ENCODE data around the gene DGAT2. TPM values are rescaled to one million over a fixed set of nuclear protein-coding genes. Genes with fewer than 3 reads are reported as not detected.

The DGAT2 gene
- total RNA-seq, 4 donors from 2014 or later = 2.1 to 4.9 (median 4.1) TPM

- Histone ChIP-seq H3K4me3 (no peak overlapping the region), H3K27me3 (no peaks in the 10 kb centered on the region), H3K27ac (no peak overlapping the region), H3K9me3 (no peaks in the 10 kb centered on the region), H3K36me3 (no peaks in the 10 kb centered on the region), H3K4me1 (no peaks in the 10 kb centered on the region)
- TF ChIP-seq CTCF (IDR thresholded peaks at IDR 0.05 in 4 of 5, conservative IDR thresholded peaks at IDR 0.05 in 1 of 5) = no peak
- no peak for TF ChIP-seq POLR2A (IDR thresholded peaks at IDR 0.05)
- DNase-seq (no peak), ATAC-seq (no peak)
- intact Hi-C loops (cut with DNase I; ENCODE audit: low total_unique reads) = no loop called here
- in situ Hi-C loops (cut with MboI; ENCODE audit: low sequenced_read_pairs in 4 of 4) = loop anchor here in 1 of 4 donors (25.0 kb wide), 1 partner anchor 382 kb away; no protein-coding TSS in a partner anchor
Measured at GRCh38 chr11:75779960-75780359, 11.4 kb downstream of the DGAT2 start.

- TF ChIP-seq CTCF (IDR thresholded peaks at IDR 0.05 in 4 of 5, conservative IDR thresholded peaks at IDR 0.05 in 1 of 5) (no peak), POLR2A (IDR thresholded peaks at IDR 0.05) (no peak)
- no peak for DNase-seq
- Histone ChIP-seq H3K9me3 (no peaks in the 10 kb centered on the region), H3K36me3 (no peaks in the 10 kb centered on the region), H3K27ac (no peak overlapping the region), H3K27me3 (no peaks in the 10 kb centered on the region), H3K4me1 (no peaks in the 10 kb centered on the region), H3K4me3 (no peak overlapping the region)
- no peak for ATAC-seq
- in situ Hi-C loops (cut with MboI; ENCODE audit: low sequenced_read_pairs in 4 of 4) = loop anchor here in 1 of 4 donors (25.0 kb wide), 1 partner anchor 381 kb away; no protein-coding TSS in a partner anchor
- intact Hi-C loops (cut with DNase I; ENCODE audit: low total_unique reads) = no loop called here
Measured at GRCh38 chr11:75780888-75781287, 12.3 kb downstream of the DGAT2 start.

DNA sequence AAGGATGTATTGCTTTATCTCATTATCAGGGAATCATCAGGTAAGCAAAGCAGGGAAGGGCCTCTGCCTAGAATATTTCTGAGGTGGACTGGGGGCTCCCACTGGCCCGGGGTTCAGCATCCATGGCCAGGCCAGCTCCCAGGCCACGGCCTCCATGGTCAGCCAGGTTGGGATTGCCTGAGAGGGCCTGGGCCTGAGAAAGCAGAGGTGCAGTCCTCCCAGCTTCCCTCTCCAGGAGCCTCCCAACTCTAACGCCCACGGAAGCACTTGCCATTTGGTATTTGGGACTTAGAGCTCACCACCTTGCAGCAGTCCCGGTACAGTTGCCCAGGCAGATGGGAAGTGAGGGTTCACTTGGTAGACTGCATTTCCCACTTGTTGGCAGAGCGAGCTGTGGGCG lies 12.7 kb downstream of the DGAT2 start:
- TF ChIP-seq CTCF (IDR thresholded peaks at IDR 0.05 in 4 of 5, conservative IDR thresholded peaks at IDR 0.05 in 1 of 5) = no peak
- TF ChIP-seq POLR2A (IDR thresholded peaks at IDR 0.05) = no peak
- Histone ChIP-seq H3K27ac (no peak overlapping the region), H3K9me3 (no peaks in the 10 kb centered on the region), H3K36me3 (no peaks in the 10 kb centered on the region), H3K27me3 (no peaks in the 10 kb centered on the region), H3K4me3 (no peak overlapping the region), H3K4me1 (no peaks in the 10 kb centered on the region)
- in situ Hi-C loops (cut with MboI; ENCODE audit: low sequenced_read_pairs in 4 of 4) (loop anchor here in 1 of 4 donors (25.0 kb wide), 1 partner anchor 381 kb away; no protein-coding TSS in a partner anchor), intact Hi-C loops (cut with DNase I; ENCODE audit: low total_unique reads) (no loop called here)
- DNase-seq (no peak), ATAC-seq (no peak)

GRCh38 chr11:75781831-75782230 lies 13.3 kb downstream of the DGAT2 start:
- in situ Hi-C loops (cut with MboI; ENCODE audit: low sequenced_read_pairs in 4 of 4) (loop anchor here in 1 of 4 donors (25.0 kb wide), 1 partner anchor 380 kb away; no protein-coding TSS in a partner anchor), intact Hi-C loops (cut with DNase I; ENCODE audit: low total_unique reads) (no loop called here)
- Histone ChIP-seq H3K36me3 (no peaks in the 10 kb centered on the region), H3K4me3 (no peak overlapping the region), H3K27me3 (no peaks in the 10 kb centered on the region), H3K9me3 (no peaks in the 10 kb centered on the region), H3K27ac (no peak overlapping the region), H3K4me1 (no peaks in the 10 kb centered on the region)
- DNase-seq = no peak
- TF ChIP-seq CTCF (IDR thresholded peaks at IDR 0.05 in 4 of 5, conservative IDR thresholded peaks at IDR 0.05 in 1 of 5) = no peak
- no peak for TF ChIP-seq POLR2A (IDR thresholded peaks at IDR 0.05)
- ATAC-seq = no peak

Data from gastrocnemius medialis (tissue), 4 donors.